Astrocyte (in vitro differentiated cells and primary cell): ENCODE data around the gene PANX2.

Experiments used
- EZH2 ChIP-seq: IDR thresholded peaks from 2 replicates; pipeline ENCODE4 v1.6.1; 2012; ENCODE audit warnings: mild to moderate bottlenecking, low read length, inconsistent platforms; ENCODE audit not compliant: insufficient read depth
- TF ChIP-seq, protein P1 (sequence below): IDR thresholded peaks from 2 replicates; pipeline ENCODE4 v1.5.1; 2011; ENCODE audit warnings: low read depth, mild to moderate bottlenecking, inconsistent platforms, low read length, moderate library complexity; ENCODE audit not compliant: insufficient read depth

DNA sequence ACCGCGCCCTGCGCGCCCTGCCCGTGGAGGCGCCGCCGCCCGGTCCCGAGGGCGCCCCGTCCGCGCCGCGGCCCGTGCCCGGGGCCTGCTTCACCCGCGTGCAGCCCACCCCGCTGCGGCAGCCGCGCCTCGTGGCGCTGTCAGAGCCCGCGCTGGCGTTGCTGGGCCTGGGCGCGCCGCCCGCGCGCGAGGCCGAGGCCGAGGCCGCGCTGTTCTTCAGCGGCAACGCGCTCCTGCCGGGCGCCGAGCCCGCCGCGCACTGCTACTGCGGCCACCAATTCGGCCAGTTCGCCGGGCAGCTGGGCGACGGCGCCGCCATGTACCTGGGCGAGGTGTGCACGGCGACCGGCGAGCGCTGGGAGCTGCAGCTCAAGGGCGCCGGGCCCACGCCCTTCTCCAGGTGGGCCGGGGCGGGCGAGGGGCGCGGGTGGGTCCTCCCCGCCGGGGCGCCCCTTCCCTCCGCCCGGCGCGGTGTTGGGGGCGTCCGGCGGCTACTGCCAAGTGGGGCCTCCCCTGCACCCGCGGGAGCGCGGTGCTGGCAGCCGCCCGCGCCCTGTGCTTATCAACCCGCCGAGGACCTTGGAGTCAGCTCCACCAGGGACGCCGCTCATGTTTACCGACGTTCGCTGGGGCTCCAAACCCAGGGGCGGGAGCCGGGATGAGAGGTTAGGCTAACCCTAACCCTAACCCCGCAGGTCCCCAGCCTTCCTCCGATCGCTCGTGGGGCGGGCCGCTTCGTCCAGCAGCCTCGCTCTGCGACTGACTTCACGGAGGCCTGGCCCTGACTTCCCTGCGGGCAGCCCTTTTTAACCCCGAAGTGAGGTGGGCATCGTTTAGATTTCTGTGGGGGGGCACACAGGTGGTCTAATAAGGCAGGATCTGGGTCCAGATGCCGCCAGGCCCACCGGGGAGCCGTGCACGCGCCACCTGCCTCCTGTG lies 30.9 kb downstream of the PANX2 start:
- TF ChIP-seq, protein P1, sequence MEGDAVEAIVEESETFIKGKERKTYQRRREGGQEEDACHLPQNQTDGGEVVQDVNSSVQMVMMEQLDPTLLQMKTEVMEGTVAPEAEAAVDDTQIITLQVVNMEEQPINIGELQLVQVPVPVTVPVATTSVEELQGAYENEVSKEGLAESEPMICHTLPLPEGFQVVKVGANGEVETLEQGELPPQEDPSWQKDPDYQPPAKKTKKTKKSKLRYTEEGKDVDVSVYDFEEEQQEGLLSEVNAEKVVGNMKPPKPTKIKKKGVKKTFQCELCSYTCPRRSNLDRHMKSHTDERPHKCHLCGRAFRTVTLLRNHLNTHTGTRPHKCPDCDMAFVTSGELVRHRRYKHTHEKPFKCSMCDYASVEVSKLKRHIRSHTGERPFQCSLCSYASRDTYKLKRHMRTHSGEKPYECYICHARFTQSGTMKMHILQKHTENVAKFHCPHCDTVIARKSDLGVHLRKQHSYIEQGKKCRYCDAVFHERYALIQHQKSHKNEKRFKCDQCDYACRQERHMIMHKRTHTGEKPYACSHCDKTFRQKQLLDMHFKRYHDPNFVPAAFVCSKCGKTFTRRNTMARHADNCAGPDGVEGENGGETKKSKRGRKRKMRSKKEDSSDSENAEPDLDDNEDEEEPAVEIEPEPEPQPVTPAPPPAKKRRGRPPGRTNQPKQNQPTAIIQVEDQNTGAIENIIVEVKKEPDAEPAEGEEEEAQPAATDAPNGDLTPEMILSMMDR: no peak
- TF ChIP-seq EZH2: no peak
